Peyer's patch (tissue), 4 donors: ENCODE data around the gene TRMT1L.

Source experiments
- POLR2A ChIP-seq, 2 donors: fragments of 450-650 bp; IDR thresholded peaks; one replicate each; pipeline ENCODE4 v1.5.1; 2017; ENCODE audit warnings: antibody characterized with exemption in 2 of 2, mild to moderate bottlenecking in 2 of 2, moderate library complexity in 2 of 2
- TF ChIP-seq, protein P1 (sequence below), 6 experiments: fragments of 450-650 bp in 4 of 6; fragments of 200-600 bp in 2 of 6; sonication (generic) in 1 of 6; IDR thresholded peaks; one replicate each; pipeline ENCODE4 v1.5.1; 2017 to 2019; ENCODE audit warnings: antibody characterized with exemption in 6 of 6, mild to moderate bottlenecking in 3 of 6, moderate library complexity in 1 of 6

DNA sequence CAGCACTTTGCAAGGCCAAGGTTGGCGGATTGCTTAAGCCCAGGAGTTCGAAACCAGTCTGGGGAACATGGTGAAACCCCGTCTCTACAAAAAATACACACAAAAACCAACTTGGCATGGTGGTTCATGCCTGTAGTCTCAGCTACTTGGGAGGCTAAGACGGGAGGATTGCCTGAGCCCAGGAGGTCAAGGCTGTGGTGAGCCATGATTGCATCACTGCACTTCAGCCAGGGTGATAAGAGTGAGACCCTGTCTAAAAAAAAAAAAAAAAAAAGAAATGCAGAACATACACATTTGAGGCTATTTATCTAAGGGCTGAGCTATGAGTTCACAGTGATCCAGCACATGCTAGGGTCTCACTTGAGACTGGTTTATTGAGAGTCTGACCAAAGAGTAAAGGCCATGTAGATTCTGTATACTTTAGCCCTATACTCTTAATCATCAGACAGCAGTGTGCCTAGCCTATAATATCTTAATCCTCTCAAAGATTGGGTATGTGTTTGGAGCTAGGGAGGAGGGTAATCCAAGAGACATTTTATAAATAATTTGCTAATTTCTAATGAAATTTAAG, 87.5 kb downstream of the TRMT1L start:
- TF ChIP-seq POLR2A (IDR thresholded peaks at IDR 0.05) = no peak
- TF ChIP-seq, protein P1, sequence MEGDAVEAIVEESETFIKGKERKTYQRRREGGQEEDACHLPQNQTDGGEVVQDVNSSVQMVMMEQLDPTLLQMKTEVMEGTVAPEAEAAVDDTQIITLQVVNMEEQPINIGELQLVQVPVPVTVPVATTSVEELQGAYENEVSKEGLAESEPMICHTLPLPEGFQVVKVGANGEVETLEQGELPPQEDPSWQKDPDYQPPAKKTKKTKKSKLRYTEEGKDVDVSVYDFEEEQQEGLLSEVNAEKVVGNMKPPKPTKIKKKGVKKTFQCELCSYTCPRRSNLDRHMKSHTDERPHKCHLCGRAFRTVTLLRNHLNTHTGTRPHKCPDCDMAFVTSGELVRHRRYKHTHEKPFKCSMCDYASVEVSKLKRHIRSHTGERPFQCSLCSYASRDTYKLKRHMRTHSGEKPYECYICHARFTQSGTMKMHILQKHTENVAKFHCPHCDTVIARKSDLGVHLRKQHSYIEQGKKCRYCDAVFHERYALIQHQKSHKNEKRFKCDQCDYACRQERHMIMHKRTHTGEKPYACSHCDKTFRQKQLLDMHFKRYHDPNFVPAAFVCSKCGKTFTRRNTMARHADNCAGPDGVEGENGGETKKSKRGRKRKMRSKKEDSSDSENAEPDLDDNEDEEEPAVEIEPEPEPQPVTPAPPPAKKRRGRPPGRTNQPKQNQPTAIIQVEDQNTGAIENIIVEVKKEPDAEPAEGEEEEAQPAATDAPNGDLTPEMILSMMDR (IDR thresholded peaks at IDR 0.05) = no peak
